ENCODE data around the gene AFP.

AFP gene

GRCh38 chr4:73391774-73392173 is 44.2 kb upstream of the AFP start:
- no peak for TF ChIP-seq POU6F1 (CRISPR knock-in tag; IDR thresholded peaks at IDR 0.05; ENCODE audit: borderline replicate concordance, low read depth)
- no peak for TF ChIP-seq TSHZ2 (CRISPR knock-in tag; IDR thresholded peaks at IDR 0.05)
- no peak for TF ChIP-seq ESRRG (CRISPR knock-in tag; IDR thresholded peaks at IDR 0.05)
- TF ChIP-seq SNAI2 (CRISPR knock-in tag; IDR thresholded peaks at IDR 0.05): no peak
- TF ChIP-seq OSR1 (CRISPR knock-in tag; IDR thresholded peaks at IDR 0.05): no peak
- TF ChIP-seq ZC3H10 (CRISPR knock-in tag; IDR thresholded peaks at IDR 0.05): no peak
- TF ChIP-seq RARB (CRISPR knock-in tag; IDR thresholded peaks at IDR 0.05): no peak
- TF ChIP-seq ARNTL (CRISPR knock-in tag; IDR thresholded peaks at IDR 0.05; ENCODE audit: borderline replicate concordance, low read depth): no peak
- no peak for TF ChIP-seq ZNF70 (CRISPR knock-in tag; IDR thresholded peaks at IDR 0.05)
- no peak for TF ChIP-seq PPARA (CRISPR knock-in tag; IDR thresholded peaks at IDR 0.05; ENCODE audit: borderline replicate concordance)
- no peak for TF ChIP-seq TOX (CRISPR knock-in tag; IDR thresholded peaks at IDR 0.05; ENCODE audit: borderline replicate concordance)
- TF ChIP-seq CSRNP3 (CRISPR knock-in tag; IDR thresholded peaks at IDR 0.05): no peak
- TF ChIP-seq ZFP3 (CRISPR knock-in tag; IDR thresholded peaks at IDR 0.05): no peak
- TF ChIP-seq ZFP30 (CRISPR knock-in tag; IDR thresholded peaks at IDR 0.05): no peak
- no peak for TF ChIP-seq CSDC2 (CRISPR knock-in tag; IDR thresholded peaks at IDR 0.05)
- TF ChIP-seq PATZ1 (CRISPR knock-in tag; IDR thresholded peaks at IDR 0.05; ENCODE audit: borderline replicate concordance): no peak
- no peak for TF ChIP-seq CREB5 (CRISPR knock-in tag; IDR thresholded peaks at IDR 0.05; ENCODE audit: low read depth)
- TF ChIP-seq BACH2 (CRISPR knock-in tag; IDR thresholded peaks at IDR 0.05; ENCODE audit: borderline replicate concordance): no peak
- no peak for TF ChIP-seq ZNF565 (CRISPR knock-in tag; conservative IDR thresholded peaks at IDR 0.05; ENCODE audit: low read depth)
- TF ChIP-seq ISL1 (CRISPR knock-in tag; IDR thresholded peaks at IDR 0.05): no peak
- ATAC-seq: no peak

GRCh38 chr4:73392936-73393335 is 43.1 kb upstream of the AFP start:
- no peak for ATAC-seq
- no peak for TF ChIP-seq POU6F1 (CRISPR knock-in tag; IDR thresholded peaks at IDR 0.05; ENCODE audit: borderline replicate concordance, low read depth)

GRCh38 chr4:73396304-73396703 is 39.7 kb upstream of the AFP start:
- ATAC-seq: no peak
- no peak for TF ChIP-seq SNAI2 (CRISPR knock-in tag; IDR thresholded peaks at IDR 0.05)
